Activated CD4-positive, CD25-positive, alpha-beta regulatory T cell treated with anti-CD3 and anti-CD28 coated beads, Interleukin-2, amount 50 U/mL, for 24 hours (primary cell): ENCODE results near the gene GPATCH11.

Source experiments
- ATAC-seq, 2 donors: fragments of 150-1000 bp; cut with Tn5 transposase; one replicate each; pipeline ENCODE4 v1.10.0; 2021; ENCODE audit warnings: mild to moderate bottlenecking in 1 of 2, moderate library complexity in 1 of 2

Gene GPATCH11

DNA sequence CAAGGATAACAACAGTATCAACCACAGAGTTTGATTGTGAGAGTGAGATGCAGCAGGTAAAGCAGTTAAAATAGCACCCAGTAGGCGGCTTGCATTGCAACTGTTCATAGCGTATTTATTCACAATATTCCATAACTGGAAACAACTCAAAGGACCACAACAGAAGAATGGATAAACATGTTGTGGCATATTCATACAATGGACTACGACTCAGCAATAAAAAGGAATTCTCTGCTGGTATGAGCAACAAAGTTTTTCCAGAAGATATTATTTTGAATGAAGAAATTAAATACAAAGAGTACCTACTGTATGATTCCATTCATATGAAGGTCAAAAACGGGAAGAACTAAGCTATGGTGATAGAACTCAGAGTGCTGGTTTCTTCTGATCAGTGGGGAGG lies 25.2 kb downstream of the GPATCH11 start:
- ATAC-seq, result no peak

DNA sequence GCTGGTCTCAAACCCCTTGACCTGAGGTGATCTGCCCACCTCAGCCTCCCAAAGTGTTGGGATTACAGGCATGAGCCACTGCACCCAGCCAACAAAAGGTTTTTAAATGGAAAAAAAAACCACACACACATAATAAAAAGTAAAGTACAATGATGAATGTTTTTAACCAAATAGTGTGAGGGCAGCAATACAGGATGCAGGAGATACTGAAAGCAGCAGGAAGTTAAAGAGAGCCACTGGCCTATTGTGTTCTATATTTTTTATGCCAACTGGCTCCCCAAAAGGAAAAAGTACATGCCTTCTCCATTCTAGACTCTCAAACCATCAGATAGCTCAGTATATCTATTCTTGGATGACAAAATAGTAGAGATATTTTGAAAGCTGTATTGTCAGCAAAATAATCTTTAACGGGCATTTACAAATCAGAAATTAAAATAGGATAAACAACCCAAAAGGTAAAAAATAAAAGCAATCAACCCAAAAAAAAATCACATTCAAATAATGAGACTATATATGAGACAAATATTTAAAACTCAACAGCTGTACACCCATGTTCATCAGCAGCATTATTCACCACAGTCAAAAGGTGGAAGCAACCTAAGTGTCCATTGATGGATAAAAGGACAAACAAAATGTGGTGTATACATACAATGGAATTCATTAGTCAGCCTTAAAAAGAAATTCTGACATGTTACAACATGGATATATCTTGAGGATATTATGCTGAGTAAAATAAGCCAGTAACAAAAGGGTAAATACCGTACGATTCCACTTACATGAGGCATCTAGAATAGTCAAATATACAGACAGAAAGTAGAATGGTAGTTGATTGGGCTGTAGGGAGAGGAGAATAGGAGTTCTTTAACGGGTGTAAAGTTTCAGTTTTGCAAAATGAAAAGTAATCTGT lies 26.2 kb downstream of the GPATCH11 start:
- no peak for ATAC-seq

DNA sequence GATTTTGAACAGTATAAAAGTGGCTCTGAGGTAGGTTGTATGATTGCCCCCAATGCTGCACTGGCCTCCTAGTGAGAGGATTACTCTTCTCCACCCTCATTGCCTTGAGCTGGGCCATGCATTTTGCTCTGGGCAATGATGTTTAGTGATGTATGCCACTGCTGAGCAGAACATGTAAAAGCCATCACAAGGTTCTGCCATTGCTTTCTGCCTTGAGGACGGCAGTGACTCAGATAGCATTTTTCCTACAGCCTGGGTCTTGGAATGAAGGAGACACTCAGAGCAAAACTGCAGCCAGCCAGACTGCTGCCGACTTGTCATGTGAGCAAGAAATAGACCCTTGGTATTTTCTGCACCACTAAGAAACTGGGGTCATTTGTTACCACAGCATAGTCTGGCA lies 27.6 kb downstream of the GPATCH11 start:
- no peak for ATAC-seq

DNA sequence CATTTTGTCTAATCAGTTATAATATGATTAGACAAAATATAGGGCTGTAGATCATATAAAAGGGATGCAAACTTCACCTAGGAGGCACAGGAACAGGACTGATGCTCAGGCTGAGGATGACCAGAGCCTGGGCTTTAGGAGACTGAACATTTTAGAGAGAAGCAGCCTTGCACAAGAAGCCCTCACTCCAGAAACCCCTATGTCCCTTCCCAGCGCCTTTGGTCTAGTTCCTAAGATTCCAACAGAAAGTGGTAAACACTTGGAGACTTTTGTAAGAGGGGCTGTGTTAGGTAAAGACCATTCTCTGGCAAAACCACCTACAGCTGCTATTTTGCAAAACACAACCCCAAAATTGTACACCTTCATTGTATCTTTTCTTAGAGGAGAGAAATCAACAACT lies 33.2 kb downstream of the GPATCH11 start:
- ATAC-seq, result no peak

DNA sequence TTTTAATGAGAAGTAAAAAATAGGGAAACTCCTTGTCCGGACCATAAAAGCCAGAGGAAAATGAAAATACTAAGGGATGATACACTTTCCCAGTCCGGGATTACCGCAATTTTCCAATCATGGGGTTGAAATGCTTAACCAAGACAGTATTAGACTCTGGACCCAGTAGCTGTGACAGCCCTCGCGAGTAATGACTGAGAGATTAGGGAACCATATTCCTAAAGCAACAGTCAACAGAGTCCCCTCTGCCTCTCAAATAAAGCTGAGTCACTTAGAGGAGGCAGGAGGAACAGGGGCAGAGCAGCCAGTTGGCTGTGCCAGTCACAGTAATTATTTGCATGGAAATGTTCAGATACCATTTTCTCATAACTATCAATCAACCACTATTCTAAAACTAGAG lies 34.8 kb downstream of the GPATCH11 start:
- ATAC-seq, result no peak

DNA sequence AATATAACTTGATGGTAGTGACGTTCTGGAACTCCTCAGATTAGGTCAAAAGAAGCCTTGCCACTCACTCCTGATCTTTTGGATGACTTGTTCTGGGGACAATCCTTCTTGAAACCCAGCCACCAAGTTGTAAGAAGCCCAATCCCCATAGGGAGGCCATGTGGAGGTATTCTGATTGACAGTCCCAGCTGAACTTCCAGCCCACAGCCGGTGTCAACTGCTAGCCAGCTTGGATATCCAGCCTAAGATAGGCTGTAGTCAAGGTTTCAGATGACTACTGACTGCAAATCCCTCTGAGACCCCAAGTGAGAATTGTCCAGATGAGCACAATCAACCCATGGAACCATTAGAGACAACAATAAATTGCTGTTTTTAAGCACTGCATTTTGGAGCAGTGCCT lies 41.1 kb downstream of the GPATCH11 start:
- ATAC-seq, result no peak

DNA sequence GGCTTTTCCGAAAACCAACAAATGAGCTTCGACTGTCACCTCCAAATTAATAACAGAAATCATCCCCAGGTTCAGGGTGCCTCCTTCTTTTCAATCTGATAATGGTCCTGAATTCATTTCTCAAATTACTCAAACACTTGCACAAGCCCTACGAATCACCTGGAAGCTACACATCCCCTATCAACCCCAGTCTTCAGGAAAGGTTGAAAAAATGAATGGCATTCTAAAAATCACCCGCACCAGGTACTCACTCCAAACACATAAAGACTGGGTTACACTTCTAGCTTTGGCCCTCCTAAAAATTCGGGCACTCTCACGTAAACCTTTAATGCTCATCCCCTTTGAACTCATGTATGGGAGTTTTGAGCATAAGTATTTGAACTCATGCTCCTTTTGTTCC lies 48.6 kb downstream of the GPATCH11 start:
- no peak for ATAC-seq

DNA sequence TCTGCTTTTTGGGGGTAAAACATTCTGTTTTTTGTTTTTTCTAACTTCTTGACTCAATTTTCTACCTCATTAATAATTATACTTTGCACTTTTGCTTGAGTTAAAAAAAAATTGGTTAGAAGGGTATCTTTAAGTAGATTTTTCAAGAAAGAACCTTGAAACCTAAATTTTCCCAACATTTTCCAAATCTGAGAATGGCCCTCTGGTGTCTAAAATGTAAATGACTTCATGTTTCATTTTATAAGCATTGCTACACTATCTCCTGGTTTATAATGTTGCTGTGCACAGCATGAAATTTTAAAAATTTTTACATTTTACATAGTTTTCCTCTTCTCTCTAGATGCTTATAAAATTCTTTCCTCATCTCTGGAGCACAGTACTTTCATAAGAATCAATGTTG lies 58.2 kb downstream of the GPATCH11 start:
- ATAC-seq, result no peak

DNA sequence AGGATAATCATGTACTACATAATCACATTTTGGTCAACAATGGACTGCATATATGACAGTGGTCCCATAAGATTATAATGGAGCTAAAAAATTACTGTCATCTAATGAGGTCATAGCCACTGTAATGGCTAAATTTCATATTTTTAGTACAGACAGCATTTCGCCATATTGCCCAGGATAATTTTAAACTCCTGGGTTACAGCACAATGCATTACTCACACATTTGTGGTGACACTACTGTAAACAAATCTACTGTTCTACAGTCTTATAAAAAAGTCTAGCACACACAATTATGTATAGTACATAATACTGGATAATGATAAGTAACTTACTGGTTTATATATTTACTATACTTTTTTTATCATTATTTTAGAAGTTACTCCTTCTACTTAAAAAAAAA lies 59.7 kb downstream of the GPATCH11 start:
- no peak for ATAC-seq

DNA sequence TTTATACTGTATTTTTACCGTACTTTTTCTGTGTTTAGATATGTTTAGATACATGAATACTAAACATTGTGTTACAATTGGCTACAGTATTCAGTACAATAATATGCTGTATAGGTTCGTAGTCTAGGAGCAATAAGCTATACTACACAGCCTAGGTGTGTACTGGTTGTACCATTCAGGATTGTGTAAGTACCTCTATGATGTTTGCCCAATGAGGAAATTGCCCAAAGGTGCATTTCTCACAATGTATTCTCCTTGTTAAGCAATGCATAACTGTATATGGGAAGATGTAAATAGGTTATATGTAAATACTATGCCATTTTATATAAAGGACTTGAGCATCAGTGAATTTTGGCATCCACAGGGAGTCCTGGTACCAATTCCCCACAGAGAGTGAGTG lies 61.7 kb downstream of the GPATCH11 start:
- ATAC-seq, result no peak

DNA sequence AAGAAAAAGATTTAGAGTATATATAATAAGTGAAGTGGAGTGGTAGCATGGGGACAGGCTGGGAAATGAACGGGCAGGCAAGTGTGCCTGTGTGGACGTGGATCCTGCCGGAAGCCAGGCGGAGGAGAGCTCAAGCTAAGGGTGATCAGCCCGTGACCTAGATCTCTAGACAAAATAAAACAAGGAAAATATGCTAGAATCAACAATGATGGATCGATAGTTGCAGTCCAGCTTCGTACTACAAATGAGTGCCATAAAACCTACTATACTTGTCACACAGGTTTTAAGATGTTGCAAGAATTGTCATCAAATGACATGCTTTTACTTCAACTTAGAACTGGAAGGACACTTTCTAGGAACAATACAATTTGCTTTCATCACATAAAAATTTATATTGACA lies 64.0 kb downstream of the GPATCH11 start:
- ATAC-seq, result no peak
